ENCODE results near the gene GDPD3. TPM values are rescaled to one million over a fixed set of nuclear protein-coding genes. Genes with fewer than 3 reads are reported as not detected.
A peak's percentile ranks its signal among the peaks of the same experiment; 100 is the strongest.

Gene GDPD3
- total and polyA plus RNA-seq, 9 of the 15 experiments (the other 6 are each of a cell fraction or from before 2014, with no cell fraction given), result 0.47 to 3.9 (median 1.1) TPM

DNA sequence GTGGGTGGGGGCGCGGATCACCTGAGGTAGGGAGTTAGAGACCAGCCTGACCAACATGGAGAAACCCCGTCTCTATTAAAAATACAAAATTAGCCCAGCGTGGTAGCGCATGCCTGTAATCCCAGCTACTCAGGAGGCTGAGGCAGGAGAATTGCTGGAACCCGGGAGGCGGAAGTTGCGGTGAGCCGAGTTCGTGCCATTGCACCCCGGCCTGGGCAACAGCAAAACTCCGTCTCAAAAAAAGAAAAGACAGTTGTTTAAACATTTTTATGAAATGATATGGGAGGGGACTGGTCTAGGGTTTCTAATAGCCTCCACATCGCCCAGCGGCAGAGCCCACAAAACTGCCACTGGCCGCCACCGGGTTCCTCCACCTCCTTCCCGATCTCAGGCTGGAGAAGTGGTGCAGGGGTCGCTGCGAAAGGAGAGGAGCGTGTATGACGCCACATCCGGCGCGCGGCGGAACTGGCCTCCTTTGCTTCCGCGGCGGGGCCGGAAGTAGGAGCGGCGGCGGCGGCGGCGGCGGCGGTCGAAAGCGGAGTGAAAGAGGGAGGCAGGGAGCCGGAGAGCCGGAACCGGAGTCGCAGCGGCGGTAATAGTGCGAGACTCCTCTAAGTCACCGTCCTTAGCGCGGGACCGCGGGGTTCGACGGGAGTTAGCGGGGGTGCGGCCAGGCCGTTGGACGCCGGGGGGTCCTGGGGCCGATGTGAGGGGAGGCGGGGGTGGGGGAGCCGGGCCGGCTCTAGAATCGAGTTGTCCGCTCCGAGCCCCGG, 37.6 kb downstream of the GDPD3 start, which contains the start of gene PPP4C (continued):
- no peak; the same call in 1 of the 2 replicates for TF ChIP-seq NR2C1 (IDR thresholded peaks at IDR 0.05)
- TF ChIP-seq NR2C1 (tag; IDR thresholded peaks at IDR 0.05), result no peak
- TF ChIP-seq, protein P1, sequence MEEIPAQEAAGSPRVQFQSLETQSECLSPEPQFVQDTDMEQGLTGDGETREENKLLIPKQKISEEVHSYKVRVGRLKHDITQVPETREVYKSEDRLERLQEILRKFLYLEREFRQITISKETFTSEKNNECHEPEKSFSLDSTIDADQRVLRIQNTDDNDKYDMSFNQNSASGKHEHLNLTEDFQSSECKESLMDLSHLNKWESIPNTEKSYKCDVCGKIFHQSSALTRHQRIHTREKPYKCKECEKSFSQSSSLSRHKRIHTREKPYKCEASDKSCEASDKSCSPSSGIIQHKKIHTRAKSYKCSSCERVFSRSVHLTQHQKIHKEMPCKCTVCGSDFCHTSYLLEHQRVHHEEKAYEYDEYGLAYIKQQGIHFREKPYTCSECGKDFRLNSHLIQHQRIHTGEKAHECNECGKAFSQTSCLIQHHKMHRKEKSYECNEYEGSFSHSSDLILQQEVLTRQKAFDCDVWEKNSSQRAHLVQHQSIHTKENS (CRISPR knock-in tag; IDR thresholded peaks at IDR 0.05), result no peak
- TF ChIP-seq NFRKB (IDR thresholded peaks at IDR 0.05; ENCODE audit: low read depth), result 0 out of 2 replicates have a peak, but pooled peaks have one; percentile 57
- no peak for TF ChIP-seq PTRF (tag; IDR thresholded peaks at IDR 0.05)
- TF ChIP-seq, protein P2, sequence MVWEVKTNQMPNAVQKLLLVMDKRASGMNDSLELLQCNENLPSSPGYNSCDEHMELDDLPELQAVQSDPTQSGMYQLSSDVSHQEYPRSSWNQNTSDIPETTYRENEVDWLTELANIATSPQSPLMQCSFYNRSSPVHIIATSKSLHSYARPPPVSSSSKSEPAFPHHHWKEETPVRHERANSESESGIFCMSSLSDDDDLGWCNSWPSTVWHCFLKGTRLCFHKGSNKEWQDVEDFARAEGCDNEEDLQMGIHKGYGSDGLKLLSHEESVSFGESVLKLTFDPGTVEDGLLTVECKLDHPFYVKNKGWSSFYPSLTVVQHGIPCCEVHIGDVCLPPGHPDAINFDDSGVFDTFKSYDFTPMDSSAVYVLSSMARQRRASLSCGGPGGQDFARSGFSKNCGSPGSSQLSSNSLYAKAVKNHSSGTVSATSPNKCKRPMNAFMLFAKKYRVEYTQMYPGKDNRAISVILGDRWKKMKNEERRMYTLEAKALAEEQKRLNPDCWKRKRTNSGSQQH (CRISPR knock-in tag; IDR thresholded peaks at IDR 0.05), result no peak
- TF ChIP-seq TBP (optimal IDR thresholded peaks at IDR 0.05; ENCODE audit: low read depth, low read length), result peak; percentile 86
- TF ChIP-seq EP400 (IDR thresholded peaks at IDR 0.05), result peak; percentile 73; the same call in 1 of the 2 replicates
- TF ChIP-seq GATAD2B (IDR thresholded peaks at IDR 0.05; ENCODE audit: borderline replicate concordance), result peak; percentile 59; the same call in 1 of the 2 replicates
- peak; percentile 12; the same call in 1 of the 2 replicates for TF ChIP-seq EP300 (IDR thresholded peaks at IDR 0.05; ENCODE audit: low read length)
- TF ChIP-seq CXXC5 (CRISPR knock-in tag; IDR thresholded peaks at IDR 0.05), result peak; percentile 77
- 0 out of 4 replicates have a peak, but pooled peaks of 1 of the 2 experiments have one; percentile 7 for TF ChIP-seq SIX5 (IDR thresholded peaks at IDR 0.05; ENCODE audit: borderline replicate concordance in 1 of 2, insufficient read depth in 1 of 2, low read depth in 1 of 2, low read length in 2 of 2)
- TF ChIP-seq ZFX (CRISPR knock-in tag; IDR thresholded peaks at IDR 0.05), result peak; percentile 65
- no peak for TF ChIP-seq PCBP2 (IDR thresholded peaks at IDR 0.05; ENCODE audit: low read depth, low read length, poor library complexity, severe bottlenecking)
- TF ChIP-seq, protein P3, sequence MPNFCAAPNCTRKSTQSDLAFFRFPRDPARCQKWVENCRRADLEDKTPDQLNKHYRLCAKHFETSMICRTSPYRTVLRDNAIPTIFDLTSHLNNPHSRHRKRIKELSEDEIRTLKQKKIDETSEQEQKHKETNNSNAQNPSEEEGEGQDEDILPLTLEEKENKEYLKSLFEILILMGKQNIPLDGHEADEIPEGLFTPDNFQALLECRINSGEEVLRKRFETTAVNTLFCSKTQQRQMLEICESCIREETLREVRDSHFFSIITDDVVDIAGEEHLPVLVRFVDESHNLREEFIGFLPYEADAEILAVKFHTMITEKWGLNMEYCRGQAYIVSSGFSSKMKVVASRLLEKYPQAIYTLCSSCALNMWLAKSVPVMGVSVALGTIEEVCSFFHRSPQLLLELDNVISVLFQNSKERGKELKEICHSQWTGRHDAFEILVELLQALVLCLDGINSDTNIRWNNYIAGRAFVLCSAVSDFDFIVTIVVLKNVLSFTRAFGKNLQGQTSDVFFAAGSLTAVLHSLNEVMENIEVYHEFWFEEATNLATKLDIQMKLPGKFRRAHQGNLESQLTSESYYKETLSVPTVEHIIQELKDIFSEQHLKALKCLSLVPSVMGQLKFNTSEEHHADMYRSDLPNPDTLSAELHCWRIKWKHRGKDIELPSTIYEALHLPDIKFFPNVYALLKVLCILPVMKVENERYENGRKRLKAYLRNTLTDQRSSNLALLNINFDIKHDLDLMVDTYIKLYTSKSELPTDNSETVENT (CRISPR knock-in tag; IDR thresholded peaks at IDR 0.05), result peak; percentile 56; the same call in 1 of the 2 replicates
- TF ChIP-seq POLR2B (IDR thresholded peaks at IDR 0.05; ENCODE audit: low read depth, partially characterized antibody), result peak; percentile 94
- peak; percentile 42; the same call in 1 of the 2 replicates for TF ChIP-seq ZBTB7A (IDR thresholded peaks at IDR 0.05; ENCODE audit: borderline replicate concordance, control insufficient read depth, low read depth, low read length)
- TF ChIP-seq ZNF143 (CRISPR knock-in tag; IDR thresholded peaks at IDR 0.05), result peak; percentile 27; the same call in 1 of the 2 replicates
- TF ChIP-seq ETV5 (CRISPR knock-in tag; IDR thresholded peaks at IDR 0.05; ENCODE audit: low read depth), result peak; percentile 84
- no peak for TF ChIP-seq KHSRP (IDR thresholded peaks at IDR 0.05)
- TF ChIP-seq YY1 (IDR thresholded peaks at IDR 0.05; ENCODE audit: borderline replicate concordance in 1 of 3, control insufficient read depth in 1 of 3, extremely low read depth in 1 of 3, insufficient read depth in 3 of 3, insufficient read length in 1 of 3, insufficient replicate concordance in 2 of 3, low read depth in 1 of 3, low read length in 2 of 3), result peak in 2 of 3 experiments; percentile 15 to 53
- TF ChIP-seq TOE1 (IDR thresholded peaks at IDR 0.05; ENCODE audit: borderline replicate concordance), result no peak; the same call in 1 of the 2 replicates
- TF ChIP-seq TOE1 (CRISPR knock-in tag; IDR thresholded peaks at IDR 0.05; ENCODE audit: borderline replicate concordance, low read depth), result no peak

Data from K562 (cell line).